Ureter (tissue), 1 donor: Measurements from ENCODE around the gene SPOCK1. TPM values are rescaled to one million over a fixed set of nuclear protein-coding genes. Genes with fewer than 3 reads are reported as not detected.
A peak's percentile ranks its signal among the peaks of the same experiment; 100 is the strongest.

Source experiments
- DNase-seq: peaks from one replicate; pipeline ENCODE4 v3.0.0-alpha.2; 2020; ENCODE audit warnings: low spot score
- total RNA-seq: library from RNA; stranded (reverse); gene quantifications from one replicate; pipeline ENCODE4 v1.2.4, GENCODE V29; 2023
- donor health status: DM: yes; HTN: yes; CAD: no.

Gene SPOCK1
- total RNA-seq, 1 donor from 2014 or later = 15.6 TPM

DNA sequence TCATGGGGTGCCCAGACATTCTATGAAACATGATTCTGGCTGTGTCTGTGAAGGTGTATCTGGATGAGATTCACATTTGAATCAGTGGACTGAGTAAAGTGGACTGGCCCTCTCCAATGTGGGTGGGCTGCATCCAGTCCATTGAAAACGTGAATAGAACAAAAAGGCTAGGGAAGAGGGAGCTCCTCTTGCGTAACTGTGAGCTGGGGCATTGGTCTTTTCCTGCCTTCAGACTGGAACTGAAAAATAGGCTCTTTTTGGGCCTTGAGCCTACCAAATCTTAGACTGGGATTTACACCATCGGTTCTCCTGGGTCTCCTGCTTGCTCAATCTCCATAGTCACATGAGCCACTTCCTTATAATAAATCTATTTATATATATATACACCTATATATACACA, 170.1 kb downstream of the SPOCK1 start:
- DNase-seq = no peak

DNA sequence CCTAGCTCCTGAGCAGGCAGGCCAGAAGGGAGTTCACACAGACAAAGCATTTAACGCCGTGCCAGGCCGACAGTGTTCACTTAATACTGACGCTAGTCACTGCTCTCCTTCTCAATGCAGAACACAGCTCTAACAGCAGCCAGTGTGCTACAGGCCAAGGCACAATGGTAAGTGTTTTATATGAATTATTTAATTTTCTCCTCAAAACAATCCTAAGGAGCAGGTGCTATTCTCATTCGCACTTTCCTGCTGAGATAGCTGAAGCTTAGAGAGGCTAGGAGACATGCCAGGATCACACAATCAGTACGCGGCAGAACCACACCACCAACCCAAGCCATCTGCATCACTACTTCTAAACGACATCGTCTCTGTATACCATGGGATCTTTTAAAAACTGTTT, 170.7 kb downstream of the SPOCK1 start:
- no peak for DNase-seq

DNA sequence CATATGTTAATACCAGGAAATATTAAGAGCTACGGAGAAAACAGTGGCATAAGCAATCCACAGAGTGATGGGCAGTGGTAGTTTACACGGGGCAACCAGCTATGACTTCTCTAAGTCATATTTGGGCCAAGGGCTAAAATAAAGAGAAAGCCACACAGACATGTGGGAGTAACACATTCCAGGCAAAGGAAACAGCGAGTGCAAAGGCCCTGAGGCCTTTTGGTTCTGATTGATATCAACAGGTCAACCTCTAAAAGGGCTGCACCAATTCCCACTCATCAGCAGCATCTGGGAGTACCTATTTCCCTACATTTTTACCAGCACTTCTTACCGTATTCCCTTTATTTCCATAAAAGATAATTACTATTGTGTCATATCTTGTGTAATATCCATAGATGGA, 173.4 kb downstream of the SPOCK1 start:
- DNase-seq = no peak

DNA sequence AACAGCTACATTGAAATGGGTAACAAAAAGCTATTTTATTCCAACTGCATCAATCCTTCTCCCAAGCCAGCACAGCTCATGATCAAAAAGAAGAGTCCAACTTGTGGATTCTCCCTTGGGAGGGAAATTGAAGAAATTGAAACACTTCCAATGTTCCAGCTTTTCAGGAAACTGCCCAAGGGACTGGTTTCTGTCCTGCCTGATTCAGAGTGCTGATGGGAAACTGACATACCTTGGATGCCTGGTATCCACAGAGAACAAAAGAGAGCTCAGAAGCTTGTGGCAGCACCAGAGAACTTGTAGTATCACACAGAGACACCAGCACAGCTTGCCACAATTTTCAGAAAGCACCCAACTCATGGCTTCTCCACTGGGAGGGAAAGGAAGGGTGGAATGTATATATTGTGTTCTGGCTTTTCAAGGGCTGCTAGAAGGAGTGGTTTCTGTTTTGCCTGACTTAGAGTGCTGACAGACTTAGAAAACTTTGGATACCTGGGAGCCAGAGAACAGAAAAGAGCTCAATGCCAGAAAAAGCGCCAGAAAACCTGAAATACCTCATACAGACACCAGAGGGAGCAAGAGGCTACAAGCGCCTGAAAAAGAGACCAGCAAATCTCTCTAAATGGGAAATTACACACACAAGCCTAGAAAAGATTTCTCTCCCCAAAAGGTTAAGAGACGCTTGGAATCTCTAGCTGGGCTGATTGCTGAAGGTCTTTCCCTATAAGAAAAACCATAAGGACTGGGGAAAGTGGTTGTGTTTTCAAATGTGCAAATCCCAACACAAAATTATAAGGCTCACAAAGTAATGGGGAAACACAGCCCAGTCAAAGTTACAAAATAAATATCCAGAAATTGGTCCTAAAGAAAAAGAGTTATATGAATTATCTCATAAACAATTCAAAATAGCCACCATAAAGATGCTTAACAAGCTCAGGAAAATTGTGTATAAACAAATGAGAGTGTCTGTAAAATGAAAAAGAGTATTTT, 178.8 kb downstream of the SPOCK1 start:
- DNase-seq = peak; percentile 43

DNA sequence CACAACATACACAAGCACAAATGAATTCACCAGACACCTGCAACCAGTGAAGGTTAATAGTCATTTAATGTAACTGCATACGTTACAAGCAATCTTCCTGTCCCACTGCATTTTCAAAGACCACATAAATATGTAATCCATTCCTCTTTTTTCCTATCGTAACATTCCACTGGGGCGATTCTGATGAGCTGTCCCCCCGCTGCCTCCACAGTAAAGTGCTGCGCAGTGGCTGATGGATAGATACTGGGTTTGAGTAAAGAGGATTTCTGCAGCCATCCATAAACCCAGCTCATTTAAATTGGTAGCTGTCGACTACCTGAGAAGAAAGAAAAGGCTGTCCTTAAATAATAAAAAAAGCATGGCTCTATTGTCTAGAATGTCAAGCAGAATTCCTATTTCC, 181.1 kb downstream of the SPOCK1 start:
- no peak for DNase-seq

DNA sequence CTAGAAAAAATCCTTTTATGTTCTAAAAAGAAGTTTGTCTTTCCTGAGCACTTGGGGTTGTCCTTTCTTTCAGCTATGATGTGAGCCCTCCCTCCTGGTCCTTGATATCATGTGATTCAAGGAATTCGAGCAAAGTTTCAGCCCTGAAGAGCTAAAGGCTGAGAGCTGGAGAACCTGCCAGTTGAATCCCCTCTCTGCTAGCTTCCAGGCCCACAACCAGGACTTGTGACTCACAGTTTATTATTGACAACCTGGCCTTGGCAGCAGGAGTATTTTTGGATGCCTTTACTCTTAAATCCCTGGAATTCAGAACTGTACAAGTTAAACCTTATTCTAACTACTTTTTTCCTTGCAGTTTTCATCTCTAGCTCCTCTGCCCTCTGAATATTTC, 182.8 kb downstream of the SPOCK1 start:
- peak; percentile 29 for DNase-seq

DNA sequence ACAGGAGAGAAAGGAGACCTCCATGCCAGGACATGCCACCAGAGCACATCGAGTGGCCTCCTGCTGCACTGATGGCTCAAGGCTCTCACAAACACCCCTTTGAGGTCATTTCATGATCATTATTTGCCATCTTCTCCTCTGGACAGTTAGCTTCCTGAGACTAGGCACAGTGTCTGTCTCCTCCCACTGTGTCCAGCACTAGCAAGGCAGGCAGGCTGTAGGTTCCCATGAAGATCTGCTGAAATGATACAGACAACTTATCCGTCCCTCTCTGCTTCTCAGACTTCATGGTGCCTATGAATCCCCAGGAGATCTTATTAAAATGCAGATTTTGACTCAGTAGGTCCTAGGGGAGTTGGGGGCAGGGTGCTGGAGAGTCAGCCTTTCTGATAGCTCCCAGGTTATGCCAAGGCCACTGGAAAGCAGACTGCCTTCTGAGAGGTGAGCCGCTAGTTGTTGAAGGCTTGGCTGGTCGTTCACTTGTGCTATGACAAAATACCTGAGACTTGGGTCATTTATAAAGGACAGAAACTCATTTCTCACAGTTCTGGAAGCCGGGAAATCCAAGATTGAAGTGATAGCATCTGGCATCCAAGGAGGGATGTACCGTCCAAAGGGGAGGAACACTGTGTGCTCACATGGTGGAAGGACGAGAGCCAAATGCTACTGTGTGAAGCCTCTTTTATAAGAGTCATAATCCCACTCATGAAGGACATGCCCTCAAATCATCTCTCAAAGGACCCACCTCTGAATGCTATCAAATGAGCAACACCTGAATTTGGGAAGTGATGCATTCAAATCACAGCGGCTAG, 183.4 kb downstream of the SPOCK1 start:
- peak; percentile 36 for DNase-seq

DNA sequence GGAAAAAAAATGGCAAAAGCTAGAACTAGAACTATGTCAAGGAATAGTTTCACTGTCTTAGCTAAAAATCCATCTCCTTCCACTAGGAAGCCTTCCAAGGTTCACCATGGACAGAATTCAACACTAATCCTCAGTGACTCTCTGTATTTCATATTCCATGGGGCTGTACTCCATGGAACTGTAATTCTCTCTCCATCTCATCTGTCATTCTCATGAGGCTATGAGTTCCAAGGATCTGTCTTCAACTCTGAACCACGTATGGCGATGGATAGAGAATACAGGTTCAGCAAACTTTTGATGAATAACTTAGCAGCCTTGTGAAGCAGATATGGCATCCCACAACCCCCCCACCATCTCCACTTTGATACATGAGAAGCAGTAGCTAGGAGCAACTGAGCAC, 184.0 kb downstream of the SPOCK1 start:
- DNase-seq = peak; percentile 6

DNA sequence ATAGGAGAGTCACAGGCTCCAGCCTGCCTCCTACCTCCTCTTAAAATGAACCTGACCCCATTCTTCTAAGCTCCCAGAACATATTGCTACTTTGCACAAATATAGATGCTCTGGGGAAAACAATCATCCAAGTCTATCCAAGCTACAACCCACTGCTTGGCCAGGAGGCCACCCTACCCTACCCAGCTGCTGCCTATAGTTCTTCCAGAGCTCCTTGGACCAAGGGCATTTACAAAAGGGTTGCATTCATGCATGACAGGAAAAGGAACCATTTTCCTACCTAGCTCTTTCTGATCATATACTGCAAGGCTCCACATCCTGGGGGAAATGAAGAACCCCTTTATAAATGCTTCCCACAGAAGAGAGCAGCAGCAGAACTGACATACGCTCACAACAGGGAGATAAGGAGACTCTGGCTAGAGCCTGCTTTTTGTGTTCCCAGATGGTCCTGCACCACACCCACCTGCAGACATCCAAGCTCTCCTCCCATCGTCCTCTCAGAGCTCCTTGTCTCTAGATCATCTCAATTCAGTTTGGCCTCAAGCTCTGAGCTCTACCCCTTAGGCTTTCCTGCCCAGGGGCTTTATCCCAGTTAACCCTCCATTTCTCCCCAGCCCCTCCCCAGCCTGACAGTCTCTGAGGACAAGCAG, 185.5 kb downstream of the SPOCK1 start:
- DNase-seq = no peak

DNA sequence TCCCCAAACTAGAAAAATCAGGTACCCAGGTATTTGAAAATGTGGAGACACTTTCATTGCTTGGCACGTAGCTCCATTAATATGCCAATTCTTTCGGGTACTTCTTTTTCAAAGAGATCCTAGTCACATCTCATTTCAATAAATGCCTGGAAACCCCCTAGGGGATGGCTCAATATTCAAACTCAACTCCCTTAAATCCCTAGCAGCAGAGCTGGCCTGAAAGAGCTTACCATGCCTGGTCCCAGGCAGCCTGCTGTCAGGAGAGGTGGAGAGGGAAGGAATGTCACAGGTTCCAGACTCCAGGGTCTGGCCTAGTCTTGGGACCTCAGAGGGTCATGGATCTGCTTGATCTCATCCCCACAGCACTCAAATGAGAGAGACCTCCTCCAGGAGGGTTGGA, 187.1 kb downstream of the SPOCK1 start:
- DNase-seq = no peak

DNA sequence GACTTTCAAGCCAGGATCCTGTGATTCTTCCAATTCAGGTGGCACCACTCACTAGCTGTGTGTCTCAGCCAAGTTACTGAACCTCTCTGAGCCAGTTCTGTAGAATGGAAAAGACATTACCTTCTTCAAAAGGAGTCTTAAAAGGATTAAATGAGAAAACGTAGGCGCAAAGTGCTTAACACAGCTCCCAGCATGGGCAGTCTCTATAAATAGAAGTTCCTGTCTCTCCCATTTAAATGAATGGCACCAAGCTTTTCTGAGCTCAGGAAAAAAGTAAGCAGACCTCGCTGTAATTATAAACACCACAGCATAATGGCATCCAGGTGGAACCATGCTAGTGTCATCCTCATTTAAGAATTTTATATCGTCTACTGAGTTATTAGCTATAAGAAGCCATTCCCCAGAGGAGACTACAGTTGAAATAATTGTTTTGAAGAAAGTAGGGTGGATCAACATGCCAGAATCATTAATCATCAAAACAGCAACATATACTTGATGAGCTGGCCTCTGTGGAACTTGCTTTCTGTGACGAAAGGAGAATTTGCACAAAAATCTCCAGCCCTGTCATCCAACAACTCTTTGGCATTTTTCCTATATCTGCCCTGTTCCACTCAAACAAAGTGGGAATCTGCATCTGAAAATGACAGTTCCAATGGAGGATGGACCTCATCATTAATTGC, 188.9 kb downstream of the SPOCK1 start:
- DNase-seq = no peak

DNA sequence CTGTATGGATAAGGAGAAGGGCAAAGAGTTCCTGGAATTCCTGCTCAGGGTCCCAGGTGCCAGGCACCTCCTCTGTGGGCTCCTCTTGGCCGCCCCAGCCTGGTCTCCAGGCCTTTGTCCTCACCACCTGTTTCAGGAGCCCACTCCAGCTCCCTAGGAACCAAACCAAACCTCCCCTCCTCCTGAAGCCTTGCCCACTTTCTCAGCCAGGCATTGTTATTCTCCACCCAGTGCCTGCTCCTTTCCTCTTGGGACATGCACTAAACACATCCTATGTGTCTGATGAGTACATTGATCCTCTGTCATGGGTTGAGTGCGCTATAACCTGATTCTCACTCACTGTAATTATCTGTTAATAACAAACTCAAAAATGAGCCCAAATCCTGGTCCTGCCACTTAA, 189.8 kb downstream of the SPOCK1 start:
- no peak for DNase-seq

DNA sequence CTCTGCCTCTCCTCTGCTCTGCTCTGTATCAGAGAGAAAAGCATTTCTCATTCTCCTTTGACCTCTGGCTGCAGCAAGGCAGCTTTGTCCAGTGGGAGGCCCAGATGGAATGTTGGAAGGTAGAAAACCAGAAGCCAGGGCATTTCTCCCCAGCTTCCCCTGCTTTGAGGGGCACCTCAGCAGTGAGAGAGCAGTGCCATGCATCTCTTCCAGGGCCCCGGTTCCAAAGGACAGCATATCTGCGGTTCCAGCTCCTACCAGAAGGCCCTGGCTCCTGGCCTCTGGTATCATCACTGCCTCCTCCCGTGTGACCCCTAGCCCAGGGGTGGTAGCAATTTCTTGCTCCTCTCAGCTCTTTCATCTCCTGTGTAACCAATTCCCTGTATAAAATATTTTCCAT, 190.8 kb downstream of the SPOCK1 start:
- DNase-seq = no peak

DNA sequence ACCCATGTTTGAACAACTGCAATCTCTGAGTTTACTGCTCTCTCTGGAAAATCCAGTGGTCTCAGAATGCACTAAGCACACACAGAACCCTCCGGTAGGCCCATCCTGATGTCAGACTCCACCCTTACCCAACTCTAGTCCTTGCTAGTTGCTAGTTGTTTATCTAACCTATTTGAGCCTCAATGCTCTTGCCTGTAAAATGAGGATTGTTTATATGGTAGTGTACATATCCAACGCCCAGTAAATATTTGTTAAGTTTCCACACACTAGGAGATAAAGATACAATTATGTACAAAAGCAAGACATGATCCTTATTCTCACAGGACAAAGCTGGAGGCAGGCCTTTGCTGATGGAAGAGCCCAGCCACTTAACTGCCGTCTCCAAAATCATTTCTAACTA, 192.2 kb downstream of the SPOCK1 start:
- DNase-seq = no peak

DNA sequence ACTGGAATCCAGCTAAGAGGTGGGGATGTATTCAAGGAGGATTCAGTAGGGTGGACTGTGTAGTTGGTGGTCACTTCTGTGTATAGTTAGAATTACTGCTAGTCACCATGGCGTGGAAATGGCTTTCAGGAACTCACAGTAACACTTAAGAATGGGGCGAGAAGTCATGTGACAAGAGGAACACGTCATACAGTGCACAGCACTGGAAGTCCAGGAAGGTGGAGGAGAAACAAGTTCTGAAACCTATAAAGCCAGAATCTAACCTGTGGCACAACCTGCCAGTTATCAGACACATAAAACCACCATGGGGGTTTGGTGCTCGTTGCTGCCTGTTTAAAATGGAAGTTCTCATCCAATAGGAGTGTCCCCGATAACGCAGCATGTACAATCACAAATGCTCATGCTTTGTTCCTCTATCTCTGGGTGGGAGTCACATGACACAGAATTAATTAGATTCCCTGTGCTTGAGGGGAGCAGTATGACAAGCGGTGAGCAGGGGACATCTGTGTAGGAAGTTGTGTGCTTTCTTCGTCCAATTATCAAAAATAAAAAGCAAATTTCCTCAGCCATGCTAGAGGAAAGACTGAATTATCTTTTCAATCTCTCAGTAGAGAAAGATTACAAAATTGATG, 193.0 kb downstream of the SPOCK1 start:
- no peak for DNase-seq

DNA sequence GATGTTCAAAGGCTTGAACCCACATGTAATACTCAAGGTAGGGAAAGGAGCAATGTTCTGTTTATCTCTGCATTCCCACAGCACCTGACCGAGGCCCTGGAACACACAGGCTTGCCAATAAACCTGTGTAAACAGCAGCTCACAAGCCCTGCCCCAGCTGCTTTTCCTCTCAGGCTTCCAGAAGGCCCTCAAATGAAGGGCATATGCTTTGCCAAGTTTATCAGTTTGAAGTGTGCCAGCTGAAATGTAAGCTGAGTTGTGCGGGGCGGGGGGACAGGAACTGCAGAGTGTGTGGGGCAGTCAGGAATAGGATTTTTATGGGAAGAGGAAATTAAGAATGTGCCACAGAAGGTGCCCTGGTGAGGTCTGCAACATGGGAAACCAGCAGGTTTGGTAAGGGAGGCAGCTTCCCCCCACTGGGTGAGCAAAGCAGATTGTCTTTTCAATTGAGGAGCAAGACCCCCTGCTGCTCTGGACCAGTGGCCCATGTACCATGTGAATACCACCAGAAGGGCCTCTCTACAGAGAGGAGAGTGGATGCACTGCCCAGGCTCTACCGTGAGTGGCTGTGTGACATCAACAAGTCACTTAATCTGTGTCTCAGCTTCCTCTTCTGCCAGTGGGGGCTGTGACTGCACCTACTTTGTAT, 194.8 kb downstream of the SPOCK1 start:
- peak; percentile 47 for DNase-seq

DNA sequence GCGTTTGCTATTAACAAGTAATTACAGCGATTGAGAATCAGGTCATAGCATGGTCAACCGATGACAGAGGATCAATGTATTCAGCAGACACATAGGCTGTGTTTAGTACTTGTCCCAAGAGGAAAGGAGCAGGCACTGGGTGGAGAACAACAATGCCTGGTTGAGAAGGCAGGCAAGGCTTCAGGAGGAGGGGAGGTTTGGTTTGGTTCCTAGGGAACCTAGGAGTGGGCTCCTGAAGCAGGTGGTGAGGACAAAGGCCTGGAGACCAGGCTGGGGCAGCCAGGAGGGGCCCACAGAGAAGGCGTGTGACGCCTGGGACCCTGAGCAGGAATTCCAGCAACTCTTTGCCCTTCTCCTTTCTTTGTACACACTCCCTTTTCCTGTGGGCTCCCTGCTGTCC, 195.6 kb downstream of the SPOCK1 start:
- DNase-seq = no peak

DNA sequence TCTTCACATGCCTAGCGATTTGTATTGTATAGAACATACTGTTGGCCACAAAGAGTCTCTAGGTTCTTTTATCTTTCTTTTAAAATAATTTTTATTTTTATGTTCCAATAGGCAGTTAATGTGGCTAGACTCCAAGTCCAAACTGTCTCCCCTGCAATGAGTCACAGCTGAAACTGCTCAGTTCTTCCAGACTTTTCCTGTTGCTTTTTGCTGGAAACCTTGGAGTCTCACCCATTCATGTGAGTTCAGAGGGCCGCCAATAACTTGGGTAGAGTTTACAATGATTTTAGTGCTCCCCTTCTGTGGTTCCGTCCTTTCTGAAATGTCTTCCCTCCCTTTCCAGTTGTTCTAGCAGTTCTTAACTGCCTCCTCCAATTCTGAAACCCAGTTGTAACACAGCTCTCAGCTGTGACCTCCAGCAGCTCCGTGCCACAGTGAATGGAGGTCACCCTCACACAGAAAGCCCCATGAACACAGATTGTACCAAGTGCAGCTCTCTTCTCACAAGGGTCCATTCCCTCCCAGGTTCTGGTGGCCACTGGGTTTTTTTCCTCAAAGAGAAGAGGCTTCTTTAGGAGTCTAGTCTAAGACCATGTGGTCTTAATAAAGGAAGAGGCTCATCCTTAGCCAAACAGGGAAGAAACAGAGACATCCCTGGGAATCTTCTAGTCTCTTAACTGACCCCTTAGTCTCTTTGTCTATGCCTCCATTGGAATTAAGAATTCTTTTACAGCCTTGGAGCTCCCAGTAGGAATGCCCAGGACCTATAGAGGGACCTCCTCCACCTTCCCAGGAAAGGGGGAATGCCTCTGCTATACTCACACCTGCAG, 198.5 kb downstream of the SPOCK1 start:
- no peak for DNase-seq

DNA sequence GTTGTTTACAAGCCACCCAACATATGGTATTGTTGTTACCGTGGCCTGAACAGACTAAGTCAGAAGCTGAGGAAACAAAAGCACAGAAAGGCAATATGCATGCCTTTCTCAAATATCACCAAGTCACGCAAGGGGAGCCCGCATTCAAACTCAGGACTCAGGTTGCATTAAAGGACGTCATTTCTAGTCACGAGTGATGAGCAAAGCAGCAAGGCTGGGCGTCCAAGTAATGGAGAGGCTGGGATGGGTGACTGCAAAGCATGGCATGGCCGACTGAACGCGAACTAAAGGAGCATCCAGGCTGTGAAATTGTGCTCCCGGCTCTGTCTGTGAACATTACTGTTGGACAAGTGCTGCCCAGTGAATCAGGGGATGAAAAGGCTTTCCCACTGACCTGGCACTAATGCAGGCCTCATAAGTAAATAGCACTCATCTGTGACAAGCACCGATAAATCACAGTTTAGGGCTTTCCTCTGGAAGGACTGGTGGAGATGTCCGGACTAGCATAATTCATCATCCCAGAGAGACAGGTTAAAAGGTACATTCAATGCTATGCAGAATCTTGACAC, 202.8 kb downstream of the SPOCK1 start:
- DNase-seq = no peak
